ENCODE data around the gene MRFAP1. TPM values are rescaled to one million over a fixed set of nuclear protein-coding genes. Genes with fewer than 3 reads are reported as not detected.

The MRFAP1 gene
- total and polyA plus RNA-seq, 10 of the 15 experiments (the other 5 are each of a cell fraction or from before 2014, with no cell fraction given) = 18.7 to 105 (median 80.8) TPM

DNA sequence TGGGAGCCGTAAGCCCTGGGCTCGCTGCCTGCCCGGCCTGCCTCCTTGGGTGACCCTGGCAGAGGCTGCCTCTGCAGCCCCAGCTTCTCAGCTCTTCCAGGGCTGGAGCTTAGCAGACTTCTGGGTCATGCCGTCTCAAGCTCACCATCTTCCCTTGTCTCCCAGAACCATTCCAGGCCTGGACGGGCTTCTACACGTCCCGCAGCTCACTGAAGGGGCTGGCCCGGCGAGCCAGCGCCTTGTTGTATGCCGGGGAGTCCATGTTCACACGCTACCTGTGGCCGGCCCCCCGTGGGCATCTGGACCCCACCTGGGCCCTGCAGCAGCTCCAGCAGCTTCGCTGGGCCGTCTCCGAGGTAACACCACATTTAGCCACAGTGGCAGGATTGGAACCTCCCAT, 43.5 kb upstream of the MRFAP1 start:
- Histone ChIP-seq H2AFZ (ENCODE audit: control insufficient read depth, low read depth, low read length) (no peak overlapping the region), H3K4me2 (ENCODE audit: control insufficient read depth, insufficient read depth) (no peak overlapping the region), H3K27me3 (replicated peaks in 1 of 2; ENCODE audit: control insufficient read depth in 2 of 2, insufficient read depth in 2 of 2, low read length in 1 of 2) (no peaks in the 10 kb centered on the region), H3K4me3 (no peak overlapping the region), H3K36me3 (ENCODE audit: control insufficient read depth in 2 of 2, insufficient read depth in 2 of 2, low read length in 1 of 2) (peaks cover 1 to 2% of the 10 kb centered on the region in 2 experiments; a peak in 3 of 4 replicates), H4K20me1 (ENCODE audit: control insufficient read depth, insufficient read depth) (no peaks in the 10 kb centered on the region), H3K9me3 (replicated peaks; ENCODE audit: control insufficient read depth, insufficient read depth, low read length) (no peaks in the 10 kb centered on the region), H3K9ac (ENCODE audit: control insufficient read depth, insufficient read depth, low read length) (no peak overlapping the region), H3K27ac (ENCODE audit: control insufficient read depth, insufficient read depth) (no peak overlapping the region), H3K79me2 (ENCODE audit: control insufficient read depth, insufficient read depth, low read length) (no peaks in the 10 kb centered on the region), H3K4me1 (ENCODE audit: control insufficient read depth, insufficient read depth, low read length) (no peaks in the 10 kb centered on the region)
- no peak for ATAC-seq
- in situ Hi-C loops (cut with MboI) (no loop called here), intact Hi-C loops (cut with micrococcal nuclease; ENCODE audit: unreplicated experiment) (no loop called here)
- TF ChIP-seq DPF2 (IDR thresholded peaks at IDR 0.05) = no peak
- TF ChIP-seq, protein P1, sequence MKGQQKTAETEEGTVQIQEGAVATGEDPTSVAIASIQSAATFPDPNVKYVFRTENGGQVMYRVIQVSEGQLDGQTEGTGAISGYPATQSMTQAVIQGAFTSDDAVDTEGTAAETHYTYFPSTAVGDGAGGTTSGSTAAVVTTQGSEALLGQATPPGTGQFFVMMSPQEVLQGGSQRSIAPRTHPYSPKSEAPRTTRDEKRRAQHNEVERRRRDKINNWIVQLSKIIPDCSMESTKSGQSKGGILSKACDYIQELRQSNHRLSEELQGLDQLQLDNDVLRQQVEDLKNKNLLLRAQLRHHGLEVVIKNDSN (IDR thresholded peaks at IDR 0.05; ENCODE audit: borderline replicate concordance, extremely low read length, insufficient read depth, low read depth, low read length) = no peak
- TF ChIP-seq ZNF274 (IDR thresholded peaks at IDR 0.05; ENCODE audit: insufficient read depth, insufficient read length) = no peak
- TF ChIP-seq, protein P2, sequence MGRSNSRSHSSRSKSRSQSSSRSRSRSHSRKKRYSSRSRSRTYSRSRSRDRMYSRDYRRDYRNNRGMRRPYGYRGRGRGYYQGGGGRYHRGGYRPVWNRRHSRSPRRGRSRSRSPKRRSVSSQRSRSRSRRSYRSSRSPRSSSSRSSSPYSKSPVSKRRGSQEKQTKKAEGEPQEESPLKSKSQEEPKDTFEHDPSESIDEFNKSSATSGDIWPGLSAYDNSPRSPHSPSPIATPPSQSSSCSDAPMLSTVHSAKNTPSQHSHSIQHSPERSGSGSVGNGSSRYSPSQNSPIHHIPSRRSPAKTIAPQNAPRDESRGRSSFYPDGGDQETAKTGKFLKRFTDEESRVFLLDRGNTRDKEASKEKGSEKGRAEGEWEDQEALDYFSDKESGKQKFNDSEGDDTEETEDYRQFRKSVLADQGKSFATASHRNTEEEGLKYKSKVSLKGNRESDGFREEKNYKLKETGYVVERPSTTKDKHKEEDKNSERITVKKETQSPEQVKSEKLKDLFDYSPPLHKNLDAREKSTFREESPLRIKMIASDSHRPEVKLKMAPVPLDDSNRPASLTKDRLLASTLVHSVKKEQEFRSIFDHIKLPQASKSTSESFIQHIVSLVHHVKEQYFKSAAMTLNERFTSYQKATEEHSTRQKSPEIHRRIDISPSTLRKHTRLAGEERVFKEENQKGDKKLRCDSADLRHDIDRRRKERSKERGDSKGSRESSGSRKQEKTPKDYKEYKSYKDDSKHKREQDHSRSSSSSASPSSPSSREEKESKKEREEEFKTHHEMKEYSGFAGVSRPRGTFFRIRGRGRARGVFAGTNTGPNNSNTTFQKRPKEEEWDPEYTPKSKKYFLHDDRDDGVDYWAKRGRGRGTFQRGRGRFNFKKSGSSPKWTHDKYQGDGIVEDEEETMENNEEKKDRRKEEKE (IDR thresholded peaks at IDR 0.05) = no peak
- no peak for TF ChIP-seq STAT1 (conservative IDR thresholded peaks at IDR 0.05)
- TF ChIP-seq TCF12 (IDR thresholded peaks at IDR 0.05; ENCODE audit: low read depth, low read length) = no peak
- TF ChIP-seq FOS (IDR thresholded peaks at IDR 0.05; ENCODE audit: borderline replicate concordance, extremely low read depth, insufficient read length) = no peak
- no peak for TF ChIP-seq CHD1 (IDR thresholded peaks at IDR 0.05; ENCODE audit: low read depth, low read length)
- no peak for TF ChIP-seq LARP7 (IDR thresholded peaks at IDR 0.05)
- TF ChIP-seq WRNIP1 (IDR thresholded peaks at IDR 0.05; ENCODE audit: borderline replicate concordance, low read depth, low read length) = no peak
- TF ChIP-seq CTCF (IDR thresholded peaks at IDR 0.05 in 2 of 3, conservative IDR thresholded peaks at IDR 0.05 in 1 of 3; ENCODE audit: control insufficient read depth in 2 of 3, extremely low read depth in 1 of 3, insufficient read depth in 1 of 3, low read depth in 3 of 3, low read length in 3 of 3) = no peak
- TF ChIP-seq JUND (IDR thresholded peaks at IDR 0.05; ENCODE audit: low read depth, low read length) = no peak
- TF ChIP-seq RBBP5 (conservative IDR thresholded peaks at IDR 0.05) = no peak
- TF ChIP-seq, protein P3, sequence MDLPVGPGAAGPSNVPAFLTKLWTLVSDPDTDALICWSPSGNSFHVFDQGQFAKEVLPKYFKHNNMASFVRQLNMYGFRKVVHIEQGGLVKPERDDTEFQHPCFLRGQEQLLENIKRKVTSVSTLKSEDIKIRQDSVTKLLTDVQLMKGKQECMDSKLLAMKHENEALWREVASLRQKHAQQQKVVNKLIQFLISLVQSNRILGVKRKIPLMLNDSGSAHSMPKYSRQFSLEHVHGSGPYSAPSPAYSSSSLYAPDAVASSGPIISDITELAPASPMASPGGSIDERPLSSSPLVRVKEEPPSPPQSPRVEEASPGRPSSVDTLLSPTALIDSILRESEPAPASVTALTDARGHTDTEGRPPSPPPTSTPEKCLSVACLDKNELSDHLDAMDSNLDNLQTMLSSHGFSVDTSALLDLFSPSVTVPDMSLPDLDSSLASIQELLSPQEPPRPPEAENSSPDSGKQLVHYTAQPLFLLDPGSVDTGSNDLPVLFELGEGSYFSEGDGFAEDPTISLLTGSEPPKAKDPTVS (IDR thresholded peaks at IDR 0.05; ENCODE audit: low read depth, low read length) = no peak
- no peak for TF ChIP-seq RUNX3 (IDR thresholded peaks at IDR 0.05; ENCODE audit: low read length)
- no TSS peak for BruUV-seq (replicated peaks)
- DNase-seq (ENCODE audit: low read depth, low spot score) = no peak
- FAIRE-seq = no peak
- POLR2A ChIA-PET = no interaction called here
- SMC1A ChIA-PET (ENCODE audit: uncharacterized antibody, unreplicated experiment) = no interaction called here
- RAD21 ChIA-PET (ENCODE audit: unreplicated experiment) = no interaction called here
- CTCF ChIA-PET = no interaction called here
- WGBS (ENCODE audit: insufficient coverage, insufficient replicate concordance, low lambda C conversion rate, missing lambda C conversion rate) = 93% methylated on average over 17 of the region's 17 CpGs

Data from GM12878 (cell line).